Gastroesophageal sphincter (tissue), 3 donors: ENCODE data around the gene IL10.

Source experiments
- POLR2AphosphoS5 ChIP-seq: sonication (generic); formaldehyde crosslinking; IDR thresholded peaks from one replicate; pipeline ENCODE4 v1.6.1; 2017; ENCODE audit warnings: antibody characterized with exemption
- TF ChIP-seq, protein P1 (sequence below), 4 experiments: fragments of 200-600 bp in 2 of 4; fragments of 450-650 bp in 2 of 4; sonication (generic) in 1 of 4; IDR thresholded peaks; one replicate each; pipeline ENCODE4 v1.5.1; 2017 to 2019; ENCODE audit warnings: antibody characterized with exemption in 4 of 4, mild to moderate bottlenecking in 2 of 4, moderate library complexity in 2 of 4

DNA sequence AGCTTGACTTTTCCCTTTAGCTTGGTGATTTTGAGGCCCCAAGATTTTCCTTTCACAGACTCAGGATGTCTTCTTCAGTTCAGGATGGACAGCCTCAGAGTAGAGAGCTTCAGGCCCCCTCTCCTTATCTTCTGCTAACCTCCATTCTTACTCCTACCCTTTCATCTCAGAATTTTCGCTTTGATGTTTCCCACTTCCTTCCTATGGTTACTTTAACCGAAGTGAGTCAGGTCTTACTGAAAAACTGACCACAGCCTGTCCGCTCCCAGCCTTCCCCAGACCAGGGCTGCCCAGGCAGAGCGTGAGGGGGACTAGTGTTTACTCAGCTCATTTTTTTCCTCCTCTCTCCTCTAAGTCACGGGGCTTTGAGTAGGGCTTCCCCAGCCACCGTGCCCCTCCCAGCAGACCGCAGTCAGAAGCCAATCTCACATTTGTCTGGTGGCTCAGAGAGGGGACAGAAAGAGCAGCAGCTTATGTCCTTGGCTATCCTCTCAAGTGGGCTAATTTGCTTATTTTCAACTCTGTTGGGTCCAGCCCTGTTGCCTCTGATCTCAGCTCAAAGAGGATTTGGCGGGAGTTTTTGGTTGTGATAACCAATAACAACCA is 5.9 kb downstream of the IL10 start:
- TF ChIP-seq, protein P1, sequence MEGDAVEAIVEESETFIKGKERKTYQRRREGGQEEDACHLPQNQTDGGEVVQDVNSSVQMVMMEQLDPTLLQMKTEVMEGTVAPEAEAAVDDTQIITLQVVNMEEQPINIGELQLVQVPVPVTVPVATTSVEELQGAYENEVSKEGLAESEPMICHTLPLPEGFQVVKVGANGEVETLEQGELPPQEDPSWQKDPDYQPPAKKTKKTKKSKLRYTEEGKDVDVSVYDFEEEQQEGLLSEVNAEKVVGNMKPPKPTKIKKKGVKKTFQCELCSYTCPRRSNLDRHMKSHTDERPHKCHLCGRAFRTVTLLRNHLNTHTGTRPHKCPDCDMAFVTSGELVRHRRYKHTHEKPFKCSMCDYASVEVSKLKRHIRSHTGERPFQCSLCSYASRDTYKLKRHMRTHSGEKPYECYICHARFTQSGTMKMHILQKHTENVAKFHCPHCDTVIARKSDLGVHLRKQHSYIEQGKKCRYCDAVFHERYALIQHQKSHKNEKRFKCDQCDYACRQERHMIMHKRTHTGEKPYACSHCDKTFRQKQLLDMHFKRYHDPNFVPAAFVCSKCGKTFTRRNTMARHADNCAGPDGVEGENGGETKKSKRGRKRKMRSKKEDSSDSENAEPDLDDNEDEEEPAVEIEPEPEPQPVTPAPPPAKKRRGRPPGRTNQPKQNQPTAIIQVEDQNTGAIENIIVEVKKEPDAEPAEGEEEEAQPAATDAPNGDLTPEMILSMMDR (IDR thresholded peaks at IDR 0.05) = no peak
- no peak for TF ChIP-seq POLR2AphosphoS5
